GM18951 (cell line): Measurements from ENCODE around the gene PEAK3.

Source experiments
- POLR2A ChIP-seq: IDR thresholded peaks from 4 replicates; pipeline ENCODE4 v1.6.1; 2011; ENCODE audit warnings: mild to moderate bottlenecking; ENCODE audit not compliant: insufficient read length, insufficient read depth; ENCODE audit errors: extremely low read depth
- in situ Hi-C: fragments of 300-500 bp; cut with MboI; formaldehyde crosslinking; loops from one replicate; pipeline ENCODE4 v1.12.0; 2022; ENCODE audit warnings: low sequenced_read_pairs, mixed read lengths, inconsistent platforms; ENCODE audit not compliant: unreplicated experiment

The PEAK3 gene

GRCh38 chr19:2268480-2268830, 13.5 kb downstream of the PEAK3 start:
- no peak for TF ChIP-seq POLR2A
- in situ Hi-C loops: no loop called here

- in situ Hi-C loops: no loop called here
These were observed 15.6 kb downstream of the PEAK3 start for GRCh38 chr19:2266183-2266993.

GRCh38 chr19:2261438-2262172, 20.4 kb downstream of the PEAK3 start:
- TF ChIP-seq POLR2A: no peak
- in situ Hi-C loops: no loop called here

More at GRCh38 chr19:2266183-2266993, 15.6 kb downstream of the PEAK3 start:
- peak; percentile 40 for TF ChIP-seq POLR2A

GRCh38 chr19:2260341-2260805, 21.6 kb downstream of the PEAK3 start:
- in situ Hi-C loops: no loop called here
- no peak for TF ChIP-seq POLR2A

- in situ Hi-C loops: no loop called here
- TF ChIP-seq POLR2A: no peak
These were observed 22.6 kb downstream of the PEAK3 start for GRCh38 chr19:2259336-2259735.

- TF ChIP-seq POLR2A: no peak
- in situ Hi-C loops: no loop called here
These were observed 25.8 kb downstream of the PEAK3 start, which contains the start of gene JSRP1 for GRCh38 chr19:2255982-2256685. JSRP1 (minus strand) TSS chr19:2256417; CDS start chr19:2255314, 1,103 bp downstream.

- in situ Hi-C loops: no loop called here
- TF ChIP-seq POLR2A: no peak
These were observed 26.7 kb downstream of the PEAK3 start for GRCh38 chr19:2255112-2255845.

GRCh38 chr19:2254064-2254872, 27.7 kb downstream of the PEAK3 start:
- no peak for TF ChIP-seq POLR2A
- in situ Hi-C loops: no loop called here

- no peak for TF ChIP-seq POLR2A
These were observed 28.6 kb downstream of the PEAK3 start for GRCh38 chr19:2253106-2254063.

GRCh38 chr19:2252797-2253105, 29.2 kb downstream of the PEAK3 start:
- in situ Hi-C loops: no loop called here
- no peak for TF ChIP-seq POLR2A

More at GRCh38 chr19:2253106-2254063, 28.6 kb downstream of the PEAK3 start:
- in situ Hi-C loops: no loop called here
